HUDEP-2 (cell line): ENCODE data around the gene GIGYF2.

Experiments used
- DNase-seq, 76 experiments: peaks; one replicate each; lab custom pipeline; 2025; ENCODE audit not compliant: unreplicated experiment in 76 of 76; lab: John Stamatoyannopoulos, UW

Gene GIGYF2

GRCh38 chr2:232888839-232889529 is 191.9 kb downstream of the GIGYF2 start:
- DNase-seq = no peak

DNA sequence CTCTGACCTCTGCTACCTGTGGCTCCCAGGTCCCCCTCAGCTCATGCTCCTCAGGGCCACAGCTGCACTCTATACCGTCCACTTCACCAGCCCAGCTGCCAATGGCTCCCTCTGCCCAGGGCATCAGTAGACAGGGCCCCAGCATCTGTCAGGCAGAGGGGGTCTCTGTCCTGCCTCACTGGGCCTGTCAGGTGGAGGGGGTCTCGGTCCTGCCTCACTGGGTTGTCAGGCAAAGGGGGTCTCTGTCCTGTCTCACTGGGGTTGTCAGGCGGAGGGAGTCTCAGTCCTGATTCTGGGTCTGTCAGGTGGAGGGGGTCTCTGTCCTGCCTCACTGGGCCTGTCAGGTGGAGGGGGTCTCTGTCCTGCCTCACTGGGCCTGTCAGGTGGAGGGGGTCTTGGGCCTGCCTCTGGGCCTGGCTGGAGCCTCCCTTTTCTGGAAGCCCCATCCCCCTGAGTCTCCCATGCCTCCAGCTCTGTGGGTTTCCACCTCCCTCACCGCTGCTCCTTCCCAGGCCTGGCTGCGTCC is 192.8 kb downstream of the GIGYF2 start:
- no peak for DNase-seq

DNA sequence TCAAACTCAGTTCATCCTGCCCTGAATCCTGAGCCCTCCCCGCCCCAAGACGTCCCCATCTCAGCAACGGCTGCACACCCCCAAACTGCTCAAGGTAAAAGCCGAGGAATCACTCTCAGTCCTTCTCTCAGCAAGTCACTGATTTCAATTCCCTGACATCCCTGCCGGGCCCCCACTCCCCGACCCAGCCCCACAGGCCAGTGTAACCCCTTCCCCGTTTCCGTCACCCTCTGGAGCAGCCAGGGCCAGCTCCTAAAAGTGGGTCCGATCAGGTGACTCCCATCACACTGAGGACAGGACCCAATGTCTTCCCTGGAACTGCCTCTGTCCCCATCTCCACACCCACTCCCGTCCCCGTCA is 193.4 kb downstream of the GIGYF2 start:
- DNase-seq = no peak

DNA sequence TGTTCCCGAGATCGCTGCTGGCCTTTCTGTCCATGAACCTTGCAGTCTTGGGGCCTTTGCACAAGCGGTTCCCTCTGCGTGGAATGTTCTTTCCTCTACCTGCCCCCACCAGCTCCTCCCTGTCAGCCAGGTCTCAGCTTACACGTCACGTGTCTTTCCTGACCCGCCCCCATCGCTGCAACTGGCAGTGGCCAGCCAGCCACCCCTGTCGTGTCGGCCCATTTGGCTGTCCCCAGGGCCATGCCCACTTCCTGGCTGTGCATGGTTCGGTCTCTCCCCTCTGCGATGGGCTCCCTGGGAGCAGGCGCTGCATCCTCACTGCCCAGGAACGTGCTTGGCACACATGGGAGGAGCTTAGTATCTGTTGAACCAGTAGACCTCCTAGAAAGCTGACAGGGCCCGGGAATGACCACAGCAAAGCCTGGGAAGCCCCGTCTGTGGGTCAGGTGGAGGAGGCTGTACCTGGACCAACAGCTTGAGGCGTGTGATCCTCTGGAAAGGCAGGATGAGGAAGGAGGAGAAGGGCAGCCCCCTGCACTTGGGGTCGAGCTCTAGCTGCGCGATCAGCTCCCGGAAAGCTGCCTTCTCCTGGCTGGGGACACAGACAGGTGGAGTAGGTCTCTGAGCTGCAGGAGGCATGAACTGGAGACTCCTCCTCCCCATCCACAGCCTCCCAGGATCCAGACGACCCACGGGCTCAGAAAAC is 193.9 kb downstream of the GIGYF2 start:
- no peak for DNase-seq

GRCh38 chr2:232891621-232892071 is 194.5 kb downstream of the GIGYF2 start:
- DNase-seq = no peak

DNA sequence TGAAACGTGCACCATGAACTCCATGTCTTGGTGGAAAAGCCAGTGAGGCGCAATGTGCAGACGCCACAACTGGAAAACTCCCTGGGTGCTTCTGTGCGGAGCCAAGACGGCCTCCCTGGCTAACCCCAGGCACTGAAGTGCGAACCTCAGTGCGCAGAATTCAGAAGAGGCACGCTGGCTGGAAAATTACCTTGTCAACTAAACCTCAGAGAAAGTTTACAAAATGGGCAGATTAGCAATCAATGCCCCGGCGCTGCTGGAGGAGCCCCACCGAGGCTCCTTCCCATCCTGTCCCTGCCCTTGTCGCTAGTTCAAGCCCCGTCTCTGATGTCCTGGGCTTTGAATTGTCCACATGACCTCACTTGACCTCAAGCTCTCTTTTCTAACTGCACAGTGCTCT is 195.1 kb downstream of the GIGYF2 start:
- DNase-seq = no peak

DNA sequence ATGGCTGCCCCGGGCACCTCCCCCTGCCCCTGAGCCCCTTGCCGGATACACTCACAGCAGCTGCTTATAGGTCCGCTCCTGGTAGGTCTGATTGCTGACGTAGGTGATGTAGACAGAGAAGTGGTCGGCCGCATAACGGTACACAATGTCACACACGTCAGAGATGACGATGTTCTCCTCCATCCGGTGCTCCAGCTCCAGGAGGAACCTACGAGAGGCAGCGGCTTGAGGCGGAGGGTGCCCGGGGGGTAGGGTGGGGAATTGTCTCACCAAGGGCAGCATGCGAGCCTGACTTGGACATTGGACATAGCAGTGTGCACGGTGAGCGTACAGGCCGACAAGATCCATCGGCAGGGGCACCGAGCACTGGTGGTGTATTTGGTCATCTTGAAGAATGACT is 195.7 kb downstream of the GIGYF2 start:
- DNase-seq = no peak

GRCh38 chr2:232893834-232894233 is 196.7 kb downstream of the GIGYF2 start:
- DNase-seq = no peak

DNA sequence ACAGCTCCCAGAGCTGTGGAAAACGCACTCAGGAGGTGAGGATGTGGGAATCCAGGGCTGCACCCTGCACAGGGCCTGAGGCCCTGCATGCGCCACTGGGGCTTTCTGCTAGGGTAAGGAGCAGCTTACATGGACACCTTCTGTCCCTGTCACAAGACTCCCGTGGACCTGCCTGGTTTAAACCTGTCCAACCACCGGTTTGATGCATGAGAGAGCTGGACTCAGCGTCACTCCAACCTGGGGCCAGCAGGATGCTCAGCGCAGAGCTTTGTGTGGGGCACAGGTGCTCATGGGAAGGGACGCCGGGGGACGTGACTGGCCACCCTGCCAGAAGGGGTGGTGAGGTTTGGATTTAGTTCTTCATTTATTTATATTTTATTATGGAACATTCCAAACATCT is 197.1 kb downstream of the GIGYF2 start:
- DNase-seq = no peak

GRCh38 chr2:232894746-232895145 is 197.6 kb downstream of the GIGYF2 start:
- no peak for DNase-seq

- no peak for DNase-seq
Measured at GRCh38 chr2:232896111-232896510, 199.0 kb downstream of the GIGYF2 start.

DNA sequence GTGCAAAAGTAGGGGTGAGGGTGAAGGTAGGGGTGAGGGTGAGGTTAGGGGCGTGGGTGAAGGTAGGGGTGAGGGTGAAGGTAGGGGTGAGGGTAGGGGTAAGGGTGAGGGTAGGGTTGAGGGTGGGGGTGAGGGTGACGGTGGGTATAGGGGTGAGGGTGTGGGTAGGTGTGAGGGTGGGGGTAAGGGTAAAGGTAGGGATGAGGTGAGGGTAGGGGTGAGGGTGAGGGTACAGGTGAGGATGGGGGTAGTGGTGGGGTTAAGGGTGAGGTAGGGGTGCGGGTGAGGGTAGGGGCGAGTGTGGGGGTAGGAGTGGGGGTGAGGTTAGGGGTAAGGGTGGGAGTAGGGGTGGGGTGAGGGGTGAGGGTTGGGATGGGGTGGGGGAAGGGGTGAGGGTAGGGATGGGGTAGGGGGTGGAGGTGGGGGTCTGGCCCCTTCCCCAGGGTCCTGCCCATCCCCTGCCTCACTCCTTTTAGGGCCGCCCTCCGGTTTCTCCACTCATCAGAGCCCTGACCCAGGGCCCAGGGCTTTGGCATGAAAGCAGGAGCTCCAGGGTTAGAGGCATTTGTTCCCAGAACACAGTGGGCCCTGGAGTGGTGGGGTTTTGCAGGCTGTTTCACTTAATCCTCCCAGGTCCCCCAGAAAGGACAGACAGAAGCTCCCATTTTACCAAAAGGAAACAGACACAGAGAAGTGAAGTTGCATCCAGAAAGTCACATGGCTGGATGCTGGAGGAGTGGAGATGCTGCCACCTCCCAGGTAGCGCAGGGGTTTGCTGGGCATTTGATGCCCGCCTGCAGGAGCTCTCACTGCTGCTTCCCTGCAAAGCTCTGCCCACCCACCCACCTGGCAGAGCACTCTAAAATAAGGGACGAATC is 199.8 kb downstream of the GIGYF2 start:
- DNase-seq = no peak

DNA sequence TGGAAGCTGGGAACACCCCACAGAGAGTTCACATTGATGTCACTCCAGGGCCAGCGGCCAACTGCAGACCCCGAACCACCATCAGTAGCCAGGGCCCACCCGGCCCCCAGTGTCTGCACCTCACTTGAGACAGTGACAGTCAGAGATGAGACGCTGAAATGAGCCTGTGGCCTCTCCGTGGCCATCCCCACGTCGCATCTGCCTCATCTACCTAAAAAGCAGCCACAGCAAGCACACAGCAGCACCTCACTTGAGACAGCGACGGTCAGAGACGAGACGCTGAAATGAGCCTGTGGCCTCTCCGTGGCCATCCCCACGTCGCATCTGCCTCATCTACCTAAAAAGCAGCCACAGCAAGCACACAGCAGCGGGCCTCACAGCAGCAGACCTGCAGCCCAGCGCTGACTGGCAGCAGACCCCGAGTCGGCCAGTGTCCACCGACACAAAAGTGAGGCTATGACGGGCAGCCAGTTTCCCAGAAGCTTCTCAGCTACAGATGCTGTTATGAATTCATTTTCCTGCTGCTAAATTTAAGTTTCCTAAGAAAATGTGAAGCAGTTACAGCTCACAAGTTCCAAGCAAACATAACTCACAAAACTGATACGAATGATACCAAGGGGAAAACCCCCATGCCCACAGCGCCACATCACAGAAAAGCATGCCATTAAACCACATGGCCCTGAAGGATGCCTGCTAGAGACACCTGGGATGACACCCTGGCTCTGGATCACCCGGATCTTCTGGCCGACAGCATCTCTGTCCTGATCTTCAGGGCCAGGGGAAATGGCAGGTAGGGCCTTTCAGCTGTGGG is 200.7 kb downstream of the GIGYF2 start:
- no peak for DNase-seq

DNA sequence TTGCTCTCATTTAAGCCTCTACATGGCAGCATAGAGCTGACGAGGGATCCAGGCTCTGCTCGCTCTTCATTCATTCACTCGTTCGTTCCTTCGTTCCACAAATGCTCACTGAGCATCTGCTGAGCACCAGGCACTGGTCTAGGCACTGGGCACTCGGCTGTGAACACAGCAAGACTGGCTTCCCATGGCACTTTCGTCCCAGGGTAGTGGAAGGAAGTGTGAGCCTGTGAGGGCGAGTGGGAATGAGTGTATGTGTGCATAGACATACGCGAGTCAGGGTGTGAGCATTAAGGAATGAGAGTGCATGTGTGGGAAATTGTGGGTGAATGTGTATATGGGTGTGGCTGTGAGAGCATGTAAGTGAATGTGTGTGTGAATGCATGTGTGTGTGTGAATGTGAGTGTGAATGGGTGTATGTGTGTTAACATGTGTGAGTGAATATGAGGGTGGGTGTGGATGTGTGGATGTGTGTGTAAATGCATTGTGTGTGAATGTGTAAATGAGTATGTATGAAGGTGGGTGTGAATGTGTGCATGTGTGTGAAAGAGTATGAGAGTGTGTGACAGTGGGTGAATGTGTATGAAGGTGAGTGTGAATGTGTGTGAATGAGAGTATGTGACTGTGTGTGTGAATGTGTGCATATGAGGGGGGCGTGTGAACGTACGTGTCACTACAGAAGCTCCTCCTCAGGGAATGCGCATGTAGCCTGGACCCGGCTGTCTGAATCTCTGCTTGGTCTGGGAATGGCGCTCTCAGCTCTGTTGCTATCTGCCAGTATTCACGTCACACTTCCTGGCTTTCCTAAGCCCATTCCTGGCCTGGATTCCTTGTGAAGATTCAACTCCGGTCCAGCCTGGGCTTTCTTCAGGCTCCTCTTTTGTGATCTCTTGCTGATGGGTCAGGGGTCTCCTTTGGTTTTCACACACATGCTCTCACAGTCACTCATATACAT is 201.7 kb downstream of the GIGYF2 start:
- no peak for DNase-seq

DNA sequence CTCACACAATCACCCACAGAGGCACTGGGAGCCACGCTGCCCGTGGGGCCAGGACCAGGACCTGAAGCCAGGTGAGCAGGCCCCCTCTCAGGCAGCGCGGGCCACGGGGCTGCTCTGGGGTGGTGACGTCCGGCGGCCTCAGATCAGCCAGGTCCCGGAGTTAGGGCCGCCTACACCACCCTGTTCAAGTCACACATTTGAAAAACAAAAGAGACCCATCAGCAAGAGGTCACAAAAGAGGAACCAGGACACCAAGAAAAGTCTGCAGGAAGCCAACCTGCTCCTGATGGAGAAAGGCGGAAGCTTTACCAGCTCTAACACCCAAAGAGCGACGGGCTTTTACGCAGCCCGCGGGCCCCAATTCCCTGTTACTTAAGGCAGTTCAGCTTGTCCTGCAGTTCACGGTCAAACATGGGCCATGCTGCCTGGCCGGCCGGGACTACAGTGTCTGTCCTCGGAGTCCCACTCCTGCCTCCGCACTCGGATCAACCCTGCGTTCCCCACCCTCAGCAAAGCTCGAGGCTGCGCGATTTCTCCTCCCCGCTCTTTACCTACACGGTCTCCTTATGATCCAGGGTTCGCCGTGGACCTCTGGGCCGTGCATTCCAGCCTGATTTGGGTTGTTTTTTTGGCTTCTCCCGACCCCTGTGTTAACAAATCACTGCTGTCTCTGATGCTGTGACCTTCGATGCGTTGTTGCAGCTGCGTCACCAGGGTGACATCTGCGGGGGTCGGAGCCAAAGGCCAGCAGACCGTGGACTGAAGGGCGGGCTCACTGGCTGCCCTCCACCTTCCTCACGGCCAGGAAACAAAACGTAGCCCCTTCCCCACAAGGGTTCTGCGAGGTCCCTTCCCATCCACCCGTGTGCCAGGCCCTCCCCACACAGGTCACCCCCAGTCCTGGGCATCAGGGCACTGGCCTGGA is 203.9 kb downstream of the GIGYF2 start:
- no peak for DNase-seq

DNA sequence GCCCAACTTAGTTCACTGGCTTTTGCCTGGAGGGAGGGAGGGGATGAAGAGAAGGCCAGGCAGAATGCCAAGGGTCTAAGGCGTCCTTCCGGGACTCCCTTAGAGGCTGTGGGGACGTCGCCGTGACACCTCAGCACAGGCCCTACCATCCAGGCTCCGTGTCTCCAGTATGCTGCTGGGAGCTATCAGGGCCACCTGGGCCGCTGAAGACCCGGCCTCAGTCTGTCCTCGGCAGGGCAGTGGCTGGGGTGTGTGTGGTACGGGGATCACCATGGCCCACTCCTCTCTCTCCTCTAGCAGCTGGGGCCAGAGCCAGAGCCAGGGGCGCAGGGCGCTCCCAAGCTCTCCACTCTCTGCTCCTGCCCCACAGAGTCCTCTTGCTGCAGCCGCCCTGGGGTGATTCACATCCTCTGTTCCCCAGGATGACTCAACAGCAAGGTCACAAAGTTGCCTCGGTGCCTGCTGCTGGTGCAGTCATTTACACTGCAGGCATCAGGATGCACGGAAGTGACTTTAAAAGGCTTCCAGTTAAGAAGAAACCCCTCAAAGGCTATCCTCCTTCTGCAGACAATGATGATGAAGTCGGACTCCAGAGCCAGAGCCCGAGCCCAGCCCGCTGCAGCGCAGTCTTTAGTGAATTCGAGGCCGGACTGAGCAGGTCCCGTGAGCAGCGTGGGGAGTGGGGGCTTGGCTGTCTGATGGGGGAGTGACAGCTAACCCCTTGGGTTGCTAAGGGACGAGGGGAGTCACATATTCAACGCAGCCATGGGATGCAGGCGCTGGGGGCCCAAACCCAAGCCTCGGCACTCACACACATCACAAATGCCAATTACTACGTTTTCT is 204.8 kb downstream of the GIGYF2 start:
- peak in 2 of 76 experiments; percentile 4 to 12 for DNase-seq

- DNase-seq = no peak
Measured at GRCh38 chr2:232903989-232904388, 206.9 kb downstream of the GIGYF2 start.
